Measurements from ENCODE around the gene TEX55.

DNA sequence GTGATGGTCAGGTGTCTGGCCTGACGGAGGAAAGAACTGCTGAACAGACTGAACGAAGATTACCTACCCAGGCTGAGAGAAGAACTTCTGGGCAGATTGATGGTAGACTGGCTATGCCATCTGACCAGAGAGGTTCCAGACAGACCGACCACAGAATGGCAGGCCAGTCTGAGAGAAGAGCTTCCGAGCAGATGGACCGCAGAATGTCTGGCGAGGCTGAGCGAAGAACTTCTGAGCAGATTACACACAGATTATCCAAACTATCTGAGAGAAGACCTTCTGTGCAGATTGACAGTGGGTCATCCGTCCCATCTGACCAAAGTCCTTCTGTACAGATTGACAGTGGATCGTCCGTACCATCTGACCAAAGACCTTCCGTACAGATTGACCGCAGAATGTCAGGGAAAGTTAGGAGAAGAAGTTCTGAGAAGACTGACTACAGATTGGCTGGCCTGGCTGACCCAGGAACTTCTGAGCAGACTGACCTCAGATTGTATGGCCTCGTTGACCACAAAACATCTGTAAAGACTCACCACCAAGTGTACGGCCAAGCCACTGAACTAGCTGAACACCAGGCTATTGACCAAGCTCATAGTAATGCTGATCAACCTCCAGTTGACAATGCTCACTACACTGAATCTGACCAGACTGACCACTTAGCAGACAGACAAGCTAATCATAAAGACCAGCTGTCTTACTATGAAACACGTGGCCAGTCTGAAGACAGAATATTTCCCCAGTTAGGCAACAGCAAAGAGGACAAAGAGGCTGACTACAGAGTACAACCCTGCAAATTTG, 812 bp downstream of the TEX55 start:
- TF ChIP-seq POLR2A (IDR thresholded peaks at IDR 0.05; ENCODE audit: low read length) (no peak), GATA1 (IDR thresholded peaks at IDR 0.05; ENCODE audit: low read depth, low read length) (no peak)

Measured in erythroblast (primary cell).